ENCODE results near the gene ARL8B.

DNA sequence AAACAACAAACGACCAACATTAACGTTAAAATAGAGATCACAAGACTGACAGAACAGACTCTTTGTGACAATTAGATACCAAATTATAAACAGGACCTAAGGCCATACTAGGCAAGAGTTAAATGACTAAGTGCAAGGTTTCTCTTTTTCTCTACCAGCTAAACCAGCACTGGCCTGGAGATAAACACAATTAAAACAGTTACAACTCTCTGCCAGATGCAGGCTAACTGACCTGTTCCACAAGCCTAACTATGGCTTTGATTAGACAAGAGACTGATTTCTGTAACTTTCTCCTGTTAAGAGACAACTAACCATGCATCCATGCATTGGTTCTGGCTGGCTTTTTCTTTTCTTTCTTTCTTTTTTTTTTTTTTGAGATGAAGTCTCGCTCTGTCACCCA is 1.6 kb upstream of the ARL8B start:
- TF ChIP-seq, protein P1, sequence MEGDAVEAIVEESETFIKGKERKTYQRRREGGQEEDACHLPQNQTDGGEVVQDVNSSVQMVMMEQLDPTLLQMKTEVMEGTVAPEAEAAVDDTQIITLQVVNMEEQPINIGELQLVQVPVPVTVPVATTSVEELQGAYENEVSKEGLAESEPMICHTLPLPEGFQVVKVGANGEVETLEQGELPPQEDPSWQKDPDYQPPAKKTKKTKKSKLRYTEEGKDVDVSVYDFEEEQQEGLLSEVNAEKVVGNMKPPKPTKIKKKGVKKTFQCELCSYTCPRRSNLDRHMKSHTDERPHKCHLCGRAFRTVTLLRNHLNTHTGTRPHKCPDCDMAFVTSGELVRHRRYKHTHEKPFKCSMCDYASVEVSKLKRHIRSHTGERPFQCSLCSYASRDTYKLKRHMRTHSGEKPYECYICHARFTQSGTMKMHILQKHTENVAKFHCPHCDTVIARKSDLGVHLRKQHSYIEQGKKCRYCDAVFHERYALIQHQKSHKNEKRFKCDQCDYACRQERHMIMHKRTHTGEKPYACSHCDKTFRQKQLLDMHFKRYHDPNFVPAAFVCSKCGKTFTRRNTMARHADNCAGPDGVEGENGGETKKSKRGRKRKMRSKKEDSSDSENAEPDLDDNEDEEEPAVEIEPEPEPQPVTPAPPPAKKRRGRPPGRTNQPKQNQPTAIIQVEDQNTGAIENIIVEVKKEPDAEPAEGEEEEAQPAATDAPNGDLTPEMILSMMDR (optimal IDR thresholded peaks at IDR 0.05 in 1 of 3, IDR thresholded peaks at IDR 0.05 in 1 of 3, conservative IDR thresholded peaks at IDR 0.05 in 1 of 3; ENCODE audit: extremely low read depth in 1 of 3, insufficient read depth in 2 of 3, low read length in 3 of 3) = no peak
- TF ChIP-seq EZH2 (IDR thresholded peaks at IDR 0.05; ENCODE audit: low read length) = no peak

Data from keratinocyte (primary cell).